ENCODE data around the gene ADCY5.

The ADCY5 gene

GRCh38 chr3:123347205-123347604 is 101.7 kb downstream of the ADCY5 start:
- no peak overlapping the region for H3K4me3 ChIP-seq (ENCODE audit: control insufficient read depth, low read depth, low read length)
- no peak for DNase-seq (ENCODE audit: low read depth)
- no peak for TF ChIP-seq CTCF (conservative IDR thresholded peaks at IDR 0.05; ENCODE audit: control insufficient read depth, insufficient read depth, low read depth, low read length)

- no peak for TF ChIP-seq CTCF (conservative IDR thresholded peaks at IDR 0.05; ENCODE audit: control insufficient read depth, insufficient read depth, low read depth, low read length)
- no peak for DNase-seq (ENCODE audit: low read depth)
- H3K4me3 ChIP-seq (ENCODE audit: control insufficient read depth, low read depth, low read length): no peak overlapping the region
These were observed 102.9 kb downstream of the ADCY5 start for GRCh38 chr3:123346021-123346420.

GRCh38 chr3:123344907-123345594 is 103.8 kb downstream of the ADCY5 start:
- DNase-seq (ENCODE audit: low read depth): no peak
- no peak for TF ChIP-seq CTCF (conservative IDR thresholded peaks at IDR 0.05; ENCODE audit: control insufficient read depth, insufficient read depth, low read depth, low read length)

GRCh38 chr3:123344175-123344906 is 104.5 kb downstream of the ADCY5 start:
- DNase-seq (ENCODE audit: low read depth): peak; percentile 81
- TF ChIP-seq CTCF (conservative IDR thresholded peaks at IDR 0.05; ENCODE audit: control insufficient read depth, insufficient read depth, low read depth, low read length): no peak
- no peak overlapping the region for H3K4me3 ChIP-seq (ENCODE audit: control insufficient read depth, low read depth, low read length)

More at GRCh38 chr3:123344907-123345594, 103.8 kb downstream of the ADCY5 start:
- no peak overlapping the region for H3K4me3 ChIP-seq (ENCODE audit: control insufficient read depth, low read depth, low read length)

GRCh38 chr3:123343296-123344174 is 105.4 kb downstream of the ADCY5 start:
- TF ChIP-seq CTCF (conservative IDR thresholded peaks at IDR 0.05; ENCODE audit: control insufficient read depth, insufficient read depth, low read depth, low read length): no peak
- DNase-seq (ENCODE audit: low read depth): no peak
- no peak overlapping the region for H3K4me3 ChIP-seq (ENCODE audit: control insufficient read depth, low read depth, low read length)

GRCh38 chr3:123342631-123343080 is 106.2 kb downstream of the ADCY5 start:
- no peak for TF ChIP-seq CTCF (conservative IDR thresholded peaks at IDR 0.05; ENCODE audit: control insufficient read depth, insufficient read depth, low read depth, low read length)
- DNase-seq (ENCODE audit: low read depth): no peak
- H3K4me3 ChIP-seq (ENCODE audit: control insufficient read depth, low read depth, low read length): no peak overlapping the region

Measured in fibroblast of mammary gland (primary cell).